ENCODE data around the gene GLT8D1. TPM values are rescaled to one million over a fixed set of nuclear protein-coding genes. Genes with fewer than 3 reads are reported as not detected.

GLT8D1 gene
- total RNA-seq, 1 donor from 2014 or later, result 72.7 TPM

DNA sequence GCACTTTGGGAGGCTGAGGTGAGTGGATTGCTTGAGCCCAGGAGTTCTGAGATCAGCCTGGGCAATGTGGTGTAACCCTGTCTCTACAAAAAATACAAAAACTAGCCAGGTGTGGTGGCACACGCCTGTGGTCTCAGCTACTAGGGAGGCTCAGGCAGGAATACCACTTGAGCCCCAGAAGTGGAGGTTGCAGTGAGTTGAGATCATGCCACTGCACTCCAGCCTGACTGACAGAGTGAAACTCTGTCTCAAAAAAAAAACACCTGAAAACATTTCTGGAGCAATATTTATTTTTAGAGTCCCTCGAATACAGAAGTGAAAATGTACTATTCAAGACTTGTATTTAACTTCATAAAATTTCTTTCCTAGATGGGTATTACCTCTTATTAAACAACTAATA lies 4.9 kb upstream of the GLT8D1 start:
- H3K4me1 Mint-ChIP-seq (ENCODE audit: unreplicated experiment), result peaks cover 6% of the 10 kb centered on the region
- H3K4me3 Mint-ChIP-seq, result no peak overlapping the region
- no peak for DNase-seq (ENCODE audit: extremely low spot score, unreplicated experiment)
- TF ChIP-seq, protein P1, sequence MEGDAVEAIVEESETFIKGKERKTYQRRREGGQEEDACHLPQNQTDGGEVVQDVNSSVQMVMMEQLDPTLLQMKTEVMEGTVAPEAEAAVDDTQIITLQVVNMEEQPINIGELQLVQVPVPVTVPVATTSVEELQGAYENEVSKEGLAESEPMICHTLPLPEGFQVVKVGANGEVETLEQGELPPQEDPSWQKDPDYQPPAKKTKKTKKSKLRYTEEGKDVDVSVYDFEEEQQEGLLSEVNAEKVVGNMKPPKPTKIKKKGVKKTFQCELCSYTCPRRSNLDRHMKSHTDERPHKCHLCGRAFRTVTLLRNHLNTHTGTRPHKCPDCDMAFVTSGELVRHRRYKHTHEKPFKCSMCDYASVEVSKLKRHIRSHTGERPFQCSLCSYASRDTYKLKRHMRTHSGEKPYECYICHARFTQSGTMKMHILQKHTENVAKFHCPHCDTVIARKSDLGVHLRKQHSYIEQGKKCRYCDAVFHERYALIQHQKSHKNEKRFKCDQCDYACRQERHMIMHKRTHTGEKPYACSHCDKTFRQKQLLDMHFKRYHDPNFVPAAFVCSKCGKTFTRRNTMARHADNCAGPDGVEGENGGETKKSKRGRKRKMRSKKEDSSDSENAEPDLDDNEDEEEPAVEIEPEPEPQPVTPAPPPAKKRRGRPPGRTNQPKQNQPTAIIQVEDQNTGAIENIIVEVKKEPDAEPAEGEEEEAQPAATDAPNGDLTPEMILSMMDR (conservative IDR thresholded peaks at IDR 0.05), result no peak
- peaks cover 14% of the 10 kb centered on the region for H3K36me3 Mint-ChIP-seq
- no peaks in the 10 kb centered on the region for H3K27me3 Mint-ChIP-seq
- H3K27ac Mint-ChIP-seq, result no peak overlapping the region
- H3K9me3 Mint-ChIP-seq, result no peaks in the 10 kb centered on the region

DNA sequence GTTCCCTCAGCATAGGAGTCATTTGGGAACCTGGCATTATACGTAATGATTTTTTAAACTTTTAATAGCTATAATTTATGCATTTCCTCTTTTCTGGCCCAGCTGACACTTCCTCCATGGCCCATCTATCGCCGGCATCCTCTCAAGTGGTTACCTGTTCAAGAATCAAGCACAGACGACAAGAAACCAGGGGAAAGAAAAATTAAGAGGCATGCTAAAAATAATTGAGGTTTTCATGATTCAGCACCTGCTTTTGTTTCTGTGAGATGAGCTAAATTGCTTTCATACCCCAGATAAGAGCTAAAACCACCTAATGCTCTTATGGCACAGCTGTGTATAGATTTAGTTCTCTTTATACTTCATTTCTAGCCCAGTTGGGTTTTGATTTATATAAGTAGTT lies 2.0 kb upstream of the GLT8D1 start:
- Mint-ChIP-seq H3K36me3 (peaks cover 11% of the 10 kb centered on the region), H3K4me1 (ENCODE audit: unreplicated experiment) (peaks cover 18% of the 10 kb centered on the region), H3K9me3 (no peaks in the 10 kb centered on the region), H3K27me3 (no peaks in the 10 kb centered on the region), H3K4me3 (peak overlapping the region; percentile 79), H3K27ac (peak overlapping the region; percentile 59)
- DNase-seq (ENCODE audit: extremely low spot score, unreplicated experiment), result no peak
- TF ChIP-seq, protein P1 (conservative IDR thresholded peaks at IDR 0.05), result no peak

DNA sequence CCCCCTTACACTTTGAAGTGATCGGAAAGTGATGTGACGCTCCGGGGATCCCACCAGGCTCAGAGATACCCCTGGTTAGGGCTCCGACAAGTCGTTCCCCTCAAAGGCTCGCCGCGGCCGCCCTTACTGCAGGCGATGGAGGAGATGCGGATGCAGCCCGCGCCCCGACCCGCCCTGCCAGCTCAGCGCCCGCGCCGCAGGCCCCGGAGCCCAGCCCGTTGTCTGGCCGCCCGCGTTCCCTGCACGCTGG lies 228 bp downstream of the GLT8D1 start:
- Mint-ChIP-seq H3K4me3 (peak overlapping the region; percentile 97), H3K36me3 (peaks cover 4% of the 10 kb centered on the region), H3K4me1 (ENCODE audit: unreplicated experiment) (peaks cover 18% of the 10 kb centered on the region), H3K9me3 (no peaks in the 10 kb centered on the region), H3K27me3 (no peaks in the 10 kb centered on the region), H3K27ac (peak overlapping the region; percentile 98)
- no peak for DNase-seq (ENCODE audit: extremely low spot score, unreplicated experiment)
- TF ChIP-seq, protein P1 (conservative IDR thresholded peaks at IDR 0.05), result no peak

GRCh38 chr3:52704611-52705437 lies 767 bp downstream of the GLT8D1 start:
- peak overlapping the region; percentile 98 for H3K27ac Mint-ChIP-seq
- no peaks in the 10 kb centered on the region for H3K9me3 Mint-ChIP-seq
- H3K4me1 Mint-ChIP-seq (ENCODE audit: unreplicated experiment), result peaks cover 18% of the 10 kb centered on the region
- no peak for DNase-seq (ENCODE audit: extremely low spot score, unreplicated experiment)
- H3K36me3 Mint-ChIP-seq, result peaks cover 5% of the 10 kb centered on the region
- peak overlapping the region; percentile 97 for H3K4me3 Mint-ChIP-seq
- H3K27me3 Mint-ChIP-seq, result no peaks in the 10 kb centered on the region
- TF ChIP-seq, protein P1 (conservative IDR thresholded peaks at IDR 0.05), result no peak

DNA sequence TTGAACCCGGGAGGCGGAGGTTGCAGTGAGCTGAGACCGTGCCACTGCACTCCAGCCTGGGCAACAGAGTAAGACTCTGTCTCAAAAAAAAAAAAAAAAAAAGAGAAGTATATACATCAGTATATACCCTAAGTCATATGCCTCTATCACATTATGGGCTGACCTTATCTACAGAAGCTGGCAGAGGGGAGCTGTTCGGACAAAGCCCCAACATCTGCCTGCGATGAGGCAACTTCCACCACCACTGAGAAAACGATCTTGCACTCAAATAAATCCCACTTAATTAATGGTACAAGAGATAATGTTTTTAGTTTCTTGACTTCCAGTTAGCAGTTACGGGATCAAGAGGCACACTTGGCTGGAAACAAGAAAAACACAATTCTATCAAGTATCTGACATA lies 2.2 kb downstream of the GLT8D1 start:
- H3K27ac Mint-ChIP-seq, result peak overlapping the region; percentile 24
- peak overlapping the region; percentile 56 for H3K4me3 Mint-ChIP-seq
- no peaks in the 10 kb centered on the region for H3K9me3 Mint-ChIP-seq
- TF ChIP-seq, protein P1 (conservative IDR thresholded peaks at IDR 0.05), result no peak
- no peaks in the 10 kb centered on the region for H3K27me3 Mint-ChIP-seq
- H3K36me3 Mint-ChIP-seq, result peaks cover 10% of the 10 kb centered on the region
- H3K4me1 Mint-ChIP-seq (ENCODE audit: unreplicated experiment), result peaks cover 18% of the 10 kb centered on the region
- no peak for DNase-seq (ENCODE audit: extremely low spot score, unreplicated experiment)

Data from type B pancreatic cell (in vitro differentiated cells).